Activated CD4-positive, alpha-beta T cell treated with anti-CD3 and anti-CD28 coated beads, Interleukin-2, amount 50 U/mL, for 16 hours (primary cell): ENCODE results near the gene LAMP1.
"Not testable (repeated sequence)": the region's sequence is repeated elsewhere in the genome, so short reads cannot be mapped to it uniquely, and the experiment has no call there.

Experiments
- DNase-seq: peaks from one replicate; pipeline ENCODE4 v3.0.0-alpha.2; 2020

The LAMP1 gene

GRCh38 chr13:113296823-113297369, at the start of gene LAMP1:
Gene LAMP1, plus strand, starts transcription at chr13:113297239. Its CDS starts 196 bp downstream, at chr13:113297435.
- peak; percentile 98 for DNase-seq

- DNase-seq, result no peak
Observed at GRCh38 chr13:113252516-113253095, 44.4 kb upstream of the LAMP1 start.

GRCh38 chr13:113257908-113258307, 39.1 kb upstream of the LAMP1 start:
- DNase-seq, result not testable (repeated sequence)

GRCh38 chr13:113258321-113259054, 38.6 kb upstream of the LAMP1 start:
- DNase-seq, result no peak

- no peak for DNase-seq
Observed at GRCh38 chr13:113260996-113261395, 36.0 kb upstream of the LAMP1 start.

- DNase-seq, result not testable (repeated sequence)
Observed at GRCh38 chr13:113263016-113263415, 34.0 kb upstream of the LAMP1 start.

GRCh38 chr13:113267642-113268405, 29.2 kb upstream of the LAMP1 start:
- no peak for DNase-seq

- DNase-seq, result no peak
Observed at GRCh38 chr13:113272031-113272430, 25.0 kb upstream of the LAMP1 start.

- DNase-seq, result no peak
Observed at GRCh38 chr13:113272701-113273181, 24.3 kb upstream of the LAMP1 start.

- no peak for DNase-seq
Observed at GRCh38 chr13:113273321-113273720, 23.7 kb upstream of the LAMP1 start.

GRCh38 chr13:113273851-113274590, 23.0 kb upstream of the LAMP1 start:
- no peak for DNase-seq

- no peak for DNase-seq
Observed at GRCh38 chr13:113274721-113275120, 22.3 kb upstream of the LAMP1 start.

GRCh38 chr13:113275387-113275786, 21.7 kb upstream of the LAMP1 start:
- DNase-seq, result peak; percentile 8

- DNase-seq, result no peak
Observed at GRCh38 chr13:113280126-113280525, 16.9 kb upstream of the LAMP1 start.

- no peak for DNase-seq
Observed at GRCh38 chr13:113283904-113284303, 13.1 kb upstream of the LAMP1 start.

- no peak for DNase-seq
Observed at GRCh38 chr13:113288880-113289279, 8.2 kb upstream of the LAMP1 start.

- DNase-seq, result no peak
Observed at GRCh38 chr13:113291129-113291528, 5.9 kb upstream of the LAMP1 start.

GRCh38 chr13:113292021-113292862, 4.8 kb upstream of the LAMP1 start:
- no peak for DNase-seq

GRCh38 chr13:113293686-113294085, 3.4 kb upstream of the LAMP1 start:
- no peak for DNase-seq

- no peak for DNase-seq
Observed at GRCh38 chr13:113295776-113296175, 1.3 kb upstream of the LAMP1 start.

GRCh38 chr13:113297370-113298042, 467 bp downstream of the LAMP1 start:
- DNase-seq, result peak; percentile 45
